K562 (cell line): ENCODE measurements around the gene OR10D3. TPM values are rescaled to one million over a fixed set of nuclear protein-coding genes. Genes with fewer than 3 reads are reported as not detected.

ENCODE experiments used
- ATF3 ChIP-seq, 2 experiments: fragments of 450-650 bp in 1 of 2; sonication (generic) in 1 of 2; formaldehyde crosslinking in 1 of 2; IDR thresholded peaks in 1 of 2; conservative IDR thresholded peaks in 1 of 2; 2 replicates each; pipeline versions ENCODE4 v1.6.1 to v1.8.1; 2016 to 2023; ENCODE audit warnings: mild to moderate bottlenecking in 2 of 2, moderate library complexity in 2 of 2, inconsistent platforms in 1 of 2, missing genetic modification reagents in 1 of 2
- CBX1 ChIP-seq: sonication (generic); IDR thresholded peaks from 2 replicates; pipeline ENCODE4 v1.6.1; 2016; ENCODE audit warnings: antibody characterized with exemption, low read depth, mild to moderate bottlenecking
- CEBPB ChIP-seq: fragments of 450-650 bp; IDR thresholded peaks from 2 replicates; pipeline ENCODE4 v1.6.1; 2016; ENCODE audit warnings: missing genetic modification characterization, missing compliant biosample characterization
- DIDO1 ChIP-seq: fragments of 450-650 bp; IDR thresholded peaks from 2 replicates; pipeline ENCODE4 v1.6.1; 2016; ENCODE audit warnings: low read depth, missing biosample characterization, missing genetic modification characterization
- FOXA3 ChIP-seq, 2 experiments: fragments of 450-650 bp in 1 of 2; sonication (generic) in 1 of 2; formaldehyde crosslinking; IDR thresholded peaks in 1 of 2; conservative IDR thresholded peaks in 1 of 2; 2 replicates each; pipeline versions ENCODE4 v1.4.0 to v1.8.0; 2020 to 2022; ENCODE audit warnings: mild to moderate bottlenecking in 2 of 2, missing genetic modification reagents in 1 of 2
- HDAC1 ChIP-seq, 2 experiments: fragments of 450-650 bp; IDR thresholded peaks; 2 replicates each; pipeline ENCODE4 v1.6.1; 2016 to 2017; ENCODE audit warnings: inconsistent platforms in 1 of 2, mild to moderate bottlenecking in 1 of 2, moderate library complexity in 1 of 2
- RAD21 ChIP-seq, 2 experiments: fragments of 250-450 bp in 1 of 2; fragments of 450-650 bp in 1 of 2; sonication (Bioruptor Pico) in 1 of 2; formaldehyde crosslinking in 1 of 2; IDR thresholded peaks in 1 of 2; conservative IDR thresholded peaks in 1 of 2; 2 replicates each; pipeline versions ENCODE4 v1.4.0 to v1.8.0; 2020 to 2022; ENCODE audit warnings: mild to moderate bottlenecking in 2 of 2, moderate library complexity in 1 of 2
- SRSF1 ChIP-seq: fragments of 200-400 bp; formaldehyde crosslinking; IDR thresholded peaks from 2 replicates; pipeline ENCODE4 v1.6.1; 2017; ENCODE audit warnings: mild to moderate bottlenecking, low read depth, low read length, moderate library complexity
- TAL1 ChIP-seq: fragments of 450-650 bp; IDR thresholded peaks from 2 replicates; pipeline ENCODE4 v1.6.1; 2016; ENCODE audit warnings: mild to moderate bottlenecking
- TBP ChIP-seq: optimal IDR thresholded peaks from 2 replicates; pipeline ENCODE3; 2011; ENCODE audit warnings: low read depth, low read length, improper control_type of control experiment
- TRIM24 ChIP-seq, 2 experiments: fragments of 450-650 bp; IDR thresholded peaks; 2 replicates each; pipeline ENCODE4 v1.6.1; 2016
- U2AF1 ChIP-seq: fragments of 200-400 bp; formaldehyde crosslinking; optimal IDR thresholded peaks from 2 replicates; pipeline ENCODE3; 2017; ENCODE audit warnings: mild to moderate bottlenecking, low read depth, low read length, moderate library complexity
- ZNF124 ChIP-seq: sonication (generic); formaldehyde crosslinking; IDR thresholded peaks from 2 replicates; pipeline ENCODE4 v1.8.1; 2022; ENCODE audit warnings: missing genetic modification reagents
- ZNF318 ChIP-seq, 2 experiments: fragments of 450-650 bp; IDR thresholded peaks; 2 replicates each; pipeline ENCODE4 v1.6.1; 2016; ENCODE audit warnings: mild to moderate bottlenecking in 2 of 2, borderline replicate concordance in 1 of 2, low read depth in 1 of 2, moderate library complexity in 1 of 2
- polyA plus RNA-seq, 8 experiments: library from polyadenylated mRNA; depleted of rRNA in 4 of 8; stranded (reverse) in 5 of 8; unstranded in 3 of 8; fragments of >200 nt; fragmentation: Nextera tagmentation in 2 of 8; fragmentation: Illumina TruSeq in 1 of 8; extraction: Ambion mirVana in 2 of 8; extraction: Trizol in 1 of 8; gene quantifications; 2 replicates each; pipeline versions ENCODE4 v1.2.1 to v1.2.3, GENCODE V29; 2011 to 2014; ENCODE audit warnings: inconsistent platforms in 1 of 8, missing spikeins in 1 of 8
- total RNA-seq, 7 experiments: library from RNA; depleted of rRNA in 6 of 7; stranded (reverse); fragments of >200 nt in 6 of 7; fragmentation: Illumina TruSeq in 2 of 7; extraction: Trizol in 2 of 7; gene quantifications; 2 replicates each; pipeline versions ENCODE4 v1.2.1 to v1.2.3, GENCODE V29; 2011 to 2021; ENCODE audit warnings: low replicate concordance in 1 of 7
- TF ChIP-seq, protein P1 (sequence below): sonication (generic); formaldehyde crosslinking; IDR thresholded peaks from 2 replicates; pipeline ENCODE4 v1.8.0; 2022; ENCODE audit warnings: missing genetic modification reagents, mild to moderate bottlenecking, moderate library complexity, borderline replicate concordance
- TF ChIP-seq, protein P2 (sequence below), 2 experiments: fragments of 250-450 bp in 1 of 2; fragments of 450-650 bp in 1 of 2; sonication (Bioruptor Pico) in 1 of 2; IDR thresholded peaks; 2 replicates each; pipeline versions ENCODE4 v1.6.1 to v1.8.0; 2016 to 2021; ENCODE audit warnings: mild to moderate bottlenecking in 2 of 2, moderate library complexity in 2 of 2, missing compliant biosample characterization in 1 of 2, missing genetic modification characterization in 1 of 2

The OR10D3 gene
- total and polyA plus RNA-seq, 9 of the 15 experiments (the other 6 are each of a cell fraction or from before 2014, with no cell fraction given), result 0.07 to 2.9 (median 0.80) TPM; not detected in 1

DNA sequence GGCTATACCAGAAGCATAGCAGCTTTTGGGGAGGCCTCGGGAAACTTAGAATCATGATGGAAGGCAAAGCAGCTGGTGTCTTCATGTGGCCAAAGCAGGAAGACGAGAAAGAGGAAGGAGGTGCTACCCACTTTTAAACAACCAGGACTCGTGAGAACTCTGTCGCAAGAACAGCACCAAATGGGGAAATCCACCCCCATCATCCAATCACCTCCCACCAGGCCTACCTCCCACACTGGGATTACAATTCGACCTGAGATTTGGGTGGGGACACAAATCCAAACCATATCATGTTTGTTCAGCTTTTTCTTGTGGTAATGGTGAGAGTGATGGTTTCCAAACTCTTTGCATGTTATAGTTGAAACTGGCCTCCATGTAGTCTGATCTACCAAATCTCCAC lies 32.5 kb upstream of the OR10D3 start (continued):
- TF ChIP-seq ZNF318 (IDR thresholded peaks at IDR 0.05; ENCODE audit: borderline replicate concordance in 1 of 2, low read depth in 1 of 2) (no peak), TAL1 (peak; percentile 44), RAD21 (CRISPR knock-in tag; conservative IDR thresholded peaks at IDR 0.05 in 1 of 2, IDR thresholded peaks at IDR 0.05 in 1 of 2) (no peak), ATF3 (IDR thresholded peaks at IDR 0.05) (0 out of 2 replicates have a peak, but pooled peaks have one; percentile 9), ATF3 (CRISPR knock-in tag; conservative IDR thresholded peaks at IDR 0.05) (no peak), ZNF124 (CRISPR knock-in tag) (no peak), TRIM24 (IDR thresholded peaks at IDR 0.05) (peak; percentile 38 to 74; a peak in 2 of 4 replicates), FOXA3 (CRISPR knock-in tag; conservative IDR thresholded peaks at IDR 0.05 in 1 of 2, IDR thresholded peaks at IDR 0.05 in 1 of 2) (peak; percentile 42 to 83; a peak in 3 of 4 replicates), TBP (no peak), HDAC1 (IDR thresholded peaks at IDR 0.05) (peak in 1 of 2 experiments; percentile 44; a peak in 1 of 4 replicates), U2AF1 (no peak), SRSF1 (no peak), CBX1 (no peak), DIDO1 (tag) (no peak), CEBPB (tag) (peak; percentile 74)
- TF ChIP-seq, protein P1, sequence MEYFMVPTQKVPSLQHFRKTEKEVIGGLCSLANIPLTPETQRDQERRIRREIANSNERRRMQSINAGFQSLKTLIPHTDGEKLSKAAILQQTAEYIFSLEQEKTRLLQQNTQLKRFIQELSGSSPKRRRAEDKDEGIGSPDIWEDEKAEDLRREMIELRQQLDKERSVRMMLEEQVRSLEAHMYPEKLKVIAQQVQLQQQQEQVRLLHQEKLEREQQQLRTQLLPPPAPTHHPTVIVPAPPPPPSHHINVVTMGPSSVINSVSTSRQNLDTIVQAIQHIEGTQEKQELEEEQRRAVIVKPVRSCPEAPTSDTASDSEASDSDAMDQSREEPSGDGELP (CRISPR knock-in tag), result no peak
- TF ChIP-seq, protein P2, sequence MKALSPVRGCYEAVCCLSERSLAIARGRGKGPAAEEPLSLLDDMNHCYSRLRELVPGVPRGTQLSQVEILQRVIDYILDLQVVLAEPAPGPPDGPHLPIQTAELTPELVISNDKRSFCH (CRISPR knock-in tag; IDR thresholded peaks at IDR 0.05), result no peak
- TF ChIP-seq, protein P2 (tag; IDR thresholded peaks at IDR 0.05), result no peak
